Embryonic facial prominence (tissue), 1 donor: ENCODE measurements around the gene COL4A6.

ENCODE experiments used
- DNase-seq: peaks from one replicate; pipeline ENCODE4 v3.0.0-alpha.2; 2016; ENCODE audit errors: extremely low spot score

COL4A6 gene

DNA sequence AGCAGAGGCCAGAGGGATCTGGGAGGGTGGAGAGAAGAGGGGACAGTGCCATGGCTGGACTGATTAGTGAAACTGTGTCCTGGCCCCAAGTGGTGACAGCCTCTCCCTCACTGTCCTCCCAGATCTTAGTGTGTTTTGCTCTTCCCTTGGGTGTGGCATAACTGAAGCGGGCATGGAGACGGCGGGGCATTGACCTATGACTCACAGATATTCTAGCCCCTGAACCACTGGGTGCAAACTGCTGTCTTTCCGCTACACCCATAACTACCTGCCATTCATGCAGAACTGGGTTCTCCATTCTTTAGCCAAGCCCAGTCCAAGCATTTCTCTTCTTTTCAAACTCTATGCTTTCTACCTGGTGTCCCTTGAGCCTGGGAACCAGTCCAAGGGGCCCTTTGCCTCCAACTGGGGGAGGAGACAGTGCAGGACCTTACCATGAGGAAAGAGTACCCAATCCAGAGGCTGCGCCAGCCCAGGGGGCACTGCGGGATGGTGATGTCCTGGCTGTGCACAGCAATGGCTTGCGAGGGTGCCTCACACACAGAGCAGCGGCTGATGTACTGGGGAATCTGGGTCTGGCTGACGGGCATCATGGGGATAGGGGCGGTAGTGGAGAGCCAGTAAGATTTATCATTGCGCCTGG is 279.1 kb downstream of the COL4A6 start:
- no peak for DNase-seq

DNA sequence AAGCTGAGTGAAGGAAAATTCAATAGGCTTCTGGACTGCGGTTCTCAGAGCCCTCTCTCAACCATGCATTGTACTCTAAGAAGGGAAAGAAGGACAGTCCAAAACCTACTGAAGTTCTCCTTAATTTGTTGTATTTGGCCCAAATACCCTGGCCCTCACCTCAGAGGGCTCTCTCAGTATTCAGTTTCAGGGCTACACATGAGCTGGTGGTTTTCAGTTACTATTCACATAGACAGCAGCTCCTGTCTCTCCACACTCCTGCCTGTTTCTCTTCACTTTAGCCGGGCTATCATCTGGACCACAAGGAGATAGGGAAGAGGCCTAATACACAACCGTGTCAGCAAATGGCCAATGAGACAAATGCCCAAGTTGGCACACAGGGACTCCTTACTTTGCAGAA is 280.6 kb downstream of the COL4A6 start:
- DNase-seq: no peak

DNA sequence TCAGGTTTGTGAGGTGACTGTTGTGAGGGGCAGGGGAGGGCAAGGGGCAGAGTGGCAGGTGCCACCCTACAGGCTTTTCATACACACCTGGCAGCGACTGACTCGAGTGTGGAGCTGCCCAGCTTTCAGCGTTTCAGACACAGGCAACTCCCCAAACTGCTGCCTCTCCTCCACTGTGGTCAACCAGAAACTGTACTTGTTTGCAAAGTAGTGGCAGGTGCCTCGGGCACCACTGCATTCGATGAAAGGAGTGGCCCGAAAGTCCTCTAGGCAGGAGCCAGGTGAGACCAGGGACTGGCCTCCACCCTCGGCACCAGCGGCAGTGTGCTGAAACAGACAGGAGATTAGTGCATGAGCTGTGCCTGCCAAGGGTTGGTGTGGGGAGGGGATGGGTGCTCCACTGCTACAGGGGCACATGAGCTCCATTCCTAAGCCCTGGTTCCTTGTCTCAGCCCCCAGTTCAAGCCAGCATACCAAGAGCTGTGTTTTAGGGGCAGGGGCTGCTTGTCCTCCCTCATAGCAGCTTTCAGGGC is 281.2 kb downstream of the COL4A6 start:
- DNase-seq: no peak

DNA sequence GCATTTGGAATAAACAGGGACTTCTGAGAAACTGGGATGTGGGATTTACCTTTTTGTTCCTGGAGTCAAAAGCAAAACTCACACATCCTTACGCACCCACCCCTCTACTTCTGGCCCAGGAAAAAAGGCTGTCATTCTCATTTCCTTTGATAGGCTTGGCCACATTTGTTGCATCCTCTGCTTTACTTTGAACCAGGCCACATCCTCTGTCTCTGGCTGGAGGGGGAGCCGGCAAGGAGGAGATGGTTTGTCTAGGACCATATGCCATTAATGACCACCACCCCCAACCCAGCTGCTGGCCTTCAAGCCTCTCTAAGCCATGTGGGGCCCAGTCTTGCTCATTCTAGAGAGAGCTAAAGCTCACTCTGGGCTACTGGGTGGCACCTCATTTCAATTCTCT is 282.1 kb downstream of the COL4A6 start:
- no peak for DNase-seq

DNA sequence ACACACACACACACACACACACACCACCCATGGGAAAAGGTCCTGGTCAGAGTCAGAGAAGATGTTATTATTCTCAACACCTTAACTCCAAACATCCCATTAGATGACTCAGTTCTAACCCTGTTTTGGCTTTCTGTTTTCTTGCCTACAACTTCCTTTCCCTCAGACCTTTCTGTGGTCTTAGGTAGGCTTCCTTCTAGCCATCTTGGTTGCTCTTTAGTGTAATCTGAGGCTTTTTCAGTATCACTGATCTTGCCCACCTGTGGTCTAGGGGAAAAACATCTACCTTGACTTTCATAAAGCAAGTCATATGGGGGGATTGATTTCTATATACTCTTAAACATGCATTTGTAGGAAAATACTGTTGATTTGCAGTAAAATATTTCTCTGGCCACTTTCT is 289.7 kb downstream of the COL4A6 start:
- DNase-seq: no peak

DNA sequence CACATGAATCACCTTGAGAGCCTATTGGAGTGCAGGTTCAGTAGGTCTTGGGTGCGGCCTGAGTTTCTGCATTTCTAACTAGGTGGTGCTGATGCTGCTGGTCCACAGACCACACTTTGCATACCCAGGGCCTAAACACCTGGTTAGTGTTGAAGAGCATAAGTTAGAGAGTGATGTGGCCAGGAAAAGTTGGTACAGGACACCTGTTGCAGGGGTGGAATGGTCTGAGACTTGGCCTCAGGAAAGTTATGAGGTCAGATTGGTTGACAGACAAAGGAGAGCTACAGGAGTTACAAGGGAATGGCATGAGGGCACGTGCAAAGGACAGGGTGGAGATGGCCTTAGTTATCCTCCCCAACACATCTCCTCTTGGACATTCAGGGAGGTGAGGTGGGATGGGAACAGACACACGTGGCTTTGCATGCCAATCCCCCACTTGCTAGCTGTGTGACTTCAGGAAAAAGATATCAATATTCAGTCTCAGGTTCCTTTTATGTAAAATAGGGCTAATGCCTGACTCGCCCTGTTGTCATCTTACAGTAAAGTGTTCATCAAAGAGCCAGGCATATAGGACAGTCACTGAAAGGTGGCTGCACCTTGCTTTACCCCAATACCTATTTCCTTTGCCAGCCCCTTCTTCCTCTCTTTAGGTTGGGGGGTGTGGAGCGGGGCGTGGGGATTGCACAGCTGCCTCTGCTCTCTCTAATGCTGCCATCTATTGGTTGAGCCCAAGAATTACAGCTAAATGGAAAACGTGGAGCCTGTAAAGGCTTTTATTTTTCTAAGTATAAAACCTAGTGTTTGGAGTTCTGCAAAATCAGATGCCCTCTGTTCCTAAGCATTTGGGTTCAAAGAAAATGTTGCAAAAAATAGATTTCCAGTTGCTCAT is 299.2 kb downstream of the COL4A6 start:
- no peak for DNase-seq

DNA sequence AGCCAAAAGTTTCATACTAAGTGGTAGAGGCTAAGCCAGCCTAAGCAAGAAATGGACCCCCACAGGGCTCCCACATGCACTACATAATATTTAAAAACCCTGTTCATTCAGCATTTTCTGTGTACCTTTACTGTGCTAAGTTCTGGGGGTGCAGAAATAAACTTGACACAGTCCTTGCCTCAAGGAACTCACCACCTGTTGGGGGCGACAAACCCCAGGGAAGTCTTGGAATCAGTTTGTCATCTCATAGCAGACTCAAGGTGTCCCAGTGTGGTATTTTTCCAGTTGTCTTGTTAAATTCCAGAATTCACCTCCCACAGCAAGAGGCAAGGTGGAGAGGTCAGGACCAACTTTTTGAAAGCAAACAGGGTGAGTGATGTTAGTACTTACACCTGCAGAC is 303.5 kb downstream of the COL4A6 start:
- no peak for DNase-seq

DNA sequence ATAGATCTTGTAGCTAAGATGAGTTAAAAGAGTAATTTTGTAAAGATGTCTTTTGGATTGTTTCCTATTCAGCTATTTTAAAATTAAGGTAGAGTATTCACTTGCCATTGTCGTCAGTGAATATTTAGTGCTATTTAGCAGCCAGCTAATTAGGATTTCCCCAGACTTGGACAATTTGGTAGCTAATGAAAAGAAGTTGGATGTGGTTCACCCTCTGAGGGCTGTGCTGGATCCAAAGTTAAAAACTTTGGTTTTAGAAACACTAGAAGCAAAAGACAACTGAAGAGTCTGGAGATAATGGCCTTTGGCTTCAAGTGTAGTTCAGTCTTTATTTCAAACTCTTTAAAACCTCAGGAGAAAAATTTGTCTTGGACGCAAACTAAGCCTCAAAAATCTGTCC is 305.3 kb downstream of the COL4A6 start:
- DNase-seq: no peak

DNA sequence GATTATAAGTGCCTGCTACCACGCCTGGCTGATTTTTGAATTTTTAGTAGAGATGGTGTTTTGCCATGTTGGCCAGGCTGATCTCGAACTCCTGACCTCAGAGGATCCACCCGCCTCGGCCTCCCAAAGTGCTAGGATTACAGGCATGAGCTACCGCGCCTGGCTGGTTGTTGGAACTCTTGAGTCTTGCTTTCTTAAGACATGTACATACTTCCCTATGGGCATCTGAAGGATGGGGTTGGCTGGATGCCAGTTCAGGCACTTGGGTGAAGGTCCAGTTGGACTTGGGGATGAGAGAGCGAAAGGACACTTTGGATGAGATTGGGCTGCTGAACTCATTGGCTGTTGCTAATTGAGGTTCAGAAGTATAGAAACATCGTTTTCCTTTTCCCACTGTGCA is 306.2 kb downstream of the COL4A6 start:
- DNase-seq: no peak

DNA sequence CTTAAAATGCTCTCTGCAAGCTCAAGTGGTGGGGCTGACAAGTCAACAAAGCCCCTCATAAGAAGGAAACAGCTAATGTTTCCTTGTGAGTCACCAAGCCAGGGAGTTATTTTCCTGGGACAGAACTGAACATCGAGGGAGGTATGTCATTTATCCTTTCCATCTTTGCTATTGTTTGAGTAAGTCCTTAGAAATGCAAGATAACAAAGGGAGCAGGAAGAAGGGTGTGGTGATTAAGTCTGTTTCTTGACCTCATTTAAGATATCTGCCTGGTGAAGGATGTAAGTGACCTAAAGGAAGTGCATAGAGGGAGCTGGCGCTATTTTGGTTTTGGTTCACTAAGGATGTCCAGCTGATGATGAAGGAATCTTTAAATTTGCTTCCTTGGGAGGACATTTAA is 306.8 kb downstream of the COL4A6 start:
- DNase-seq: no peak

DNA sequence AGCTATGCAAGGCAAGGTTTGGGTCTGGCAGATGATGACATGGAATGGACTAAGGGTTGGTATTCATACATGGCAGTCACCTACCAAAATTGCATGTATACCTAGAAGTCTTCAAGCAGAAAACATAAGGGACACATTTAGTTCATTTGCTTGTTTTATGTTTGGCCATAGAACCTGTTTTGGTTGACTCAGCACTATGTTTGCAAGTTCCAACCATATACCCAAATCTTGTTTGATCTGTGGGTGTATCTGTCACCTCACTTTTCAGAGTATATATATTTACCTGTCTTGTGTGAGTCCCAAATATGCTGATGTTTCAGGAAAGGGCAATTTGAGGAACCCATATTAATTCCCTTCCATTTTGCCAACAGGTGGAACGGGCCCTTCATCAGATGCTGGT is 307.3 kb downstream of the COL4A6 start:
- no peak for DNase-seq

DNA sequence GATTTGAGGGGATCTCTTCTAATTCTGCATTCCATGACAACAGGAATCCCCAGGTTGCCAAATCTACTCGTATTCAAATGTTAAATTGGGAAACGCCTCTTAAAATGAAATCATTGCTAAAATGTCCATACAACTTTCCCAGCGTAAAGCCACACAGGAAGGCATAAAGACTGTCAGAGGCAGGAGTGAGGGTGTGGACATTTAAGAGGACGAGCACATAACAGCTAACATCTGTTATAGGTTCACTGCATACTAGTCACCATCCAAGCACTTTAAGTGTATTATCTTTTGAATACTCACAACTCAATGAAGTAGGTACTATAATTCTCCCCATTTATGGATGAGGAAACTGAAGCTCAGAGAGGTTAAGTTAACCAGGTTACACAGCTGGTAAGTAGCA is 311.1 kb downstream of the COL4A6 start:
- no peak for DNase-seq

DNA sequence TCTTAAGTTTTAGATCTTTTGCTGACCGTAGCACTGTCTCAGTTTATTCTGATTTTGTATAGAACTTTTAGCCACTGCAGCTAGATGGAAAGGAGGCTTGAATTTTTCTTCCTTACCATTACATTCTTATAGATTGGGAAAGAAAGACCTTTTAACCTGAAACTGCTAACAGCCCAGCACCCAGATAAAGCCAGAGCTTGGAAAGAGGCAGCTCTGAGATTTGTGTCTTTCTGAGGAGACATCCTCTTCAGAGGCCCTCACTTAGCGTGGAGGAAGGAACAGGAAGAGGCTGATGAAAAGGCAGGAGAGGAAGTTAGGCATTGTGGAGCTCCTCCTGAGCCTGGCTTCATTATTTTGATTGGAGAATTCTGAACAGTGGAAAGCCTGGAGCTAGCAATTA is 311.6 kb downstream of the COL4A6 start:
- no peak for DNase-seq

DNA sequence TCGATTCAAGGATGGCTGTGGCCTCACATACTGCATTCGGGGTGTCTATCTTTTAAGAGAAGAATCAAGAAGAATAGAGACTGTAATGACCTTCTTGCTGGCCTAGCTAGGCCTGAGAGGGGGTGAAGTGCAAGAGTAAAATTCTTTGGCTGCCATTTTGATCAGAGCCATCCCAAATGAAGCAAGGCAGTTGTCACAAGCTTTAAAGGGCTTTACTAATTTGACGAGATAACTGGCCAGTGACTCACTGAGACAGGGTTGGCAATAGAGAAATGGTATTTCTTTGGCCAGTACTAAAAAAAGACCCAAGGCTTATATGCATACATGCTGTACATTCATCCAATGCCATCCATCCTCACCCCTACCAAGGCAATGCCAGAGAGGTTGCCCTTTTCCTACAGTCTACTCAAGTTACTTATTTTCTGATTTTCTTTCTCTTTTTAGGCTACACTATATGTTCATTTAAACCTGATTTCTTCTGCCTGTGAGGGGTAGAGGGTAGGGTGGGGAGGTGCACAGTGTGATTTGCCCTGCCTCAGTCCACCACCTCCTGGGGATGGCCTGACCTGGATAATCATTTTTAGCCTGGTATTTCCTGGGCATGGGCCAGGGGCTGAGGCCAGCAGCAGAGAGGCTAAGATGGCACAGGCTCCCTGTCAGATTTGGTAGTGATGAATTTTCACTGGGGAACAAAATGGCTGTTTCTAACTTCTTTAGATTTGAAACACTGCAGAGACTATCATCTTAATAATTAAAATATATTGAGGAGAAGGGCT is 314.4 kb downstream of the COL4A6 start:
- DNase-seq: no peak

DNA sequence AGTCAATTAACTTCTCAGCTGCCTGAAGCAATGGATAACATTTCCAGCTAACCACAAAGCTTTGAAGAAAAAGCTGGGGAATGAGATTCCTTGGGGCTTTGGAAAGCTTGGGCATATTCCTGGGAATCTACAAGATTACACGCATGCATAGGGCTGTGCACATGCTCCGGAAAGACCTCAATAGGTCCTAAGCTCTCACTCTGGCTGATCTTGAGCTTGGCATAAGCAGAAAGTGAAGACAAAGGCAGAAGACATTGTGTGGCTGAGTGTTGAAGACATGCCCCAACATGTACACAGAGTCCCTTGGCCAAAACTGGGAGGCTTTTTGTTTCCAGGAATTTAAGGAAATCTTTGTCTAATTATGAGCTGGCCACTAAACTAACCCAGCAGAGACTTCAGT is 315.5 kb downstream of the COL4A6 start:
- DNase-seq: no peak

DNA sequence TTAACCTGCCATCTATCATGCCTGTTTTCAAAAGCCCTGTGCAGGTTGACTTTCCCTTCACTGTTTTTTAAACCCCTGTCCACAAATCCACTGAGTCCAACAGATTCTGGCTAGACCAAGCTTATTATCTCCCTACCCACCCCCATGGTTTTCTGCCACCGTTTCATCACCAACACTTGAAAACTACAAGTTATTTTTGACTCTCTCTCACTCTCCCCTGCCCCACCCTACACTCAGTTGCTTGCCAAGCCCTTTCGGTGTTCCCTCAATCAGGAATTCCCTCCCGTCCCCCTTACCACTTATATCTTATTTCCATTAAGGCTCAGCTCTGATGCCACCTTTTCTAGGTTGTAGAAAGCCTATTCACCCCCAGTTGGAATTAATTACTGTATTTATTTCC is 316.9 kb downstream of the COL4A6 start:
- no peak for DNase-seq

DNA sequence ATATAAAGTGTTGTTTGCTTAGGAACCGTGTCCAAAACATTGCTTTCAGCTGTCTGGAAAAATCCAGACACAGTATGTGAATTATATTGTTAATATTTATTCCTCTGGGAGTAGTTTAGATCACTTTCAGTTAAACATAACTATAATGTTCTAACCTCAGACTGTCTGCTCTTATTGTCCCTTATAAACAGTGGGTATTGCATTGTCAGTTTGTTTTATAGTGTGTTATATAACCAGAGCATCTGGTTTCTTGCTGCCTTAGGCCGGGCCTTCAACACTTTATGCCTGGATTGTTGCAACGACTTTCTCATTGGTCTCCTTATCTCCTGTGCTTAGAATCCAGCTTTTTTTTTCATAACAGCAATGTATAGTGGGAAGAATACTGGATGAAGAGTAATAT is 320.2 kb downstream of the COL4A6 start:
- no peak for DNase-seq

DNA sequence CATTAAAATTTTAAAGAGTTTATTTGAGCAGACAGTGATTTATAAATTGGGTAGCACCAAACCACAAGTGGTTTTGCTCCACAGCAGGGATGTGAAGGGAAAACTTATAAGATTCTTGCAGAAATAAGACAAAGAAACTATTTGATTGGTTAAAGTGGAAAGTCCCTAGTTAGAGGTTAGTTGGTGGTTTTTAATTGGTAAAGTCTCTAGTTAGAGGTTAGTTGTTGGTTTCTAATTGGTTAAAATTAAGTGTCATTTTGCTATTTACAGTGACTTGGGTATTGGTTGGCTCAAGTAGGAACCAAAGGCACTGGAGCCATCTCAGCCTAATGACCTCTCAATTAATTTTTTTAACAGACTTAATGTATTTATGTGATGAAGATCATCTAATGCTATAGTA is 323.7 kb downstream of the COL4A6 start:
- no peak for DNase-seq
